Measurements from ENCODE around the gene TLR10.

Gene TLR10

DNA sequence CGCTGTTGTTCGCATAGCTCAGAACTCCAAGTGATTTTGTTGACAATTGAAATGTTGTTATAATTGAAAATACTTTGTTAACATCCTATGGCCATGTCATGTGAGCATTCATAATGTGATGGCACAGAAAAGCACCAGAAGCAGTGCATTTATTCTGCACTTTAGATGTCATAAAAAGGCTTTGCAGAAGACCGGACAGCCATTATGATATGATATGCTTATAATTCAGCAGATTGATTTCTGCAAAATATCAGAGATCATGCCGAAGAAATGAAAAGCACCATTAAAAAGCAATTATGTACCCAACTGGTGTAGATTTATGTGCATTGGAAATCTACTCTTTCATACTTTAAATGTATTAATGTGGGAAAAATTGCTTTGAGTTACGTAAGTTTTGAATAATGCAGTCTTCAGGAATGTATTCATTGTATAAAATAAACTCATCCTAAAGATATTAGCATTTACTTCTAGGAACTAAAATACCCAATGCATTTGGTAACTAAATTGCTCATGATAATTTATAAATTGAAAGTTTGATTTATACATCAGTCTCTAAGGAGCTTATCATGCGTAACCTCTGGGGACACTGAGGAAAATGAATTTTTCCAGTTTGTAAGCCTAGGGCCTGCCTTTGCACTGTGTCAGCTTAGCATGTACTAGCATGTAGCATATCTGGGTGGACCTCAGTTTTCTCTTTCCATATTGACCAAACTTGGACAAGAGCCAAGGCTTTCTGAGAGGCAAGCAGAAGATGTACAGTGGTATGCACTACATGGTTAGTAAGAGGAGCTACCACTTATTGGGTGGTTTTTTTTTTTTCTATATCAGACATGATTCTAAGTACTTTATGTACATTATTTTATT is 43.6 kb downstream of the TLR10 start:
- no peaks in the 10 kb centered on the region for H3K27me3 ChIP-seq (ENCODE audit: insufficient read depth, low read length)

DNA sequence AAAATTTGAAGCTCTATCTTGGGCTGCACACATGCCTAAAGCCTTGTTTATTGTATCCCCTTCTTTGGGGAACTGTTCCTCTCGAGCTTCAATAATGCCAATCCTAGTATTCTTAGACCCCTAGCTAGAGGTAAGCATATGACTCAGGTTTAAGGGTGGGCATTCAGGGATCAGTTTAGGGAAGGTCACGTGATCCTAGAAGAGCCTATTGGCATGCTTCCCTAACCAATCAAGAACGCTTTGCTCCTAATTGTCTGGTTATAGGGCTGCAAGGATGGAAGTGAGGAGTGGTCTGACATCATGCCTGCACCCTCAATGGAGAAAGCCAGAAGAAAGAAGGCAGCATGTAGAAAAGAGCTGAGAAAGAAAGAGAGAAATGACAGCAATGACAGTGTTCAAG is 46.9 kb downstream of the TLR10 start:
- Histone ChIP-seq H3K27ac (ENCODE audit: low read length) (no peak overlapping the region), H3K9me3 (ENCODE audit: insufficient read depth, low read depth, low read length) (peaks cover 10% of the 10 kb centered on the region; the same call in 1 of the 2 replicates)

More for the DNA sequence above, 43.6 kb downstream of the TLR10 start:
- no peak overlapping the region for H3K4me3 ChIP-seq (ENCODE audit: low read length)
- H3K36me3 ChIP-seq (ENCODE audit: insufficient read depth, low read depth, low read length): no peaks in the 10 kb centered on the region
- H3K9me3 ChIP-seq (ENCODE audit: insufficient read depth, low read depth, low read length): no peaks in the 10 kb centered on the region
- no peak overlapping the region for H3K9ac ChIP-seq (ENCODE audit: low read depth, low read length)
- no peak overlapping the region for H3K27ac ChIP-seq (ENCODE audit: low read length)
- no peaks in the 10 kb centered on the region for H3K4me1 ChIP-seq (ENCODE audit: insufficient read depth, low read length)

DNA sequence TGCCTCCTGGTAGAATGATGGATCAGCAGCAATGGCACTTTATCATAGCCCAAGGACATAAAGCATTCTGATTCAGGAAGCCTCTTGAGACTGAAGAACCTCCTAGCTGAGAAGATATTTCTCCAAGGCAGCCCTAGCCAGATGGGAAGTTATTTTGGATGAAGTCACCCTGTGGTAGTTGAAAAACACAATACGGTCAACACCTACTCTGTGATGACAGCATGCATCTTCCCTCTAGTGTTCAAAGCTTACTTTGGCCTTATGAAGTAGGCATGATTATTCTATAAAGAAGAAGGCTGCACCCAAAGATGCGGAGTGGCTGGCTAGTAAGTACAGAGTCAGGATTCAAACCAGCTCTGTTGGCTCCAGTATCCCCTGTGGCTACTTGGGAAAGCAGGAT is 47.9 kb downstream of the TLR10 start:
- Histone ChIP-seq H3K9me3 (ENCODE audit: insufficient read depth, low read depth, low read length) (peaks cover 10% of the 10 kb centered on the region; the same call in 1 of the 2 replicates), H3K4me1 (ENCODE audit: insufficient read depth, low read length) (no peaks in the 10 kb centered on the region), H3K36me3 (ENCODE audit: insufficient read depth, low read depth, low read length) (no peaks in the 10 kb centered on the region), H3K4me3 (ENCODE audit: low read length) (no peak overlapping the region), H3K27me3 (ENCODE audit: insufficient read depth, low read length) (no peaks in the 10 kb centered on the region), H3K9ac (ENCODE audit: low read depth, low read length) (no peak overlapping the region), H3K27ac (ENCODE audit: low read length) (no peak overlapping the region)

More for the DNA sequence above, 46.9 kb downstream of the TLR10 start:
- Histone ChIP-seq H3K36me3 (ENCODE audit: insufficient read depth, low read depth, low read length) (no peaks in the 10 kb centered on the region), H3K9ac (ENCODE audit: low read depth, low read length) (no peak overlapping the region), H3K4me3 (ENCODE audit: low read length) (no peak overlapping the region), H3K27me3 (ENCODE audit: insufficient read depth, low read length) (no peaks in the 10 kb centered on the region), H3K4me1 (ENCODE audit: insufficient read depth, low read length) (no peaks in the 10 kb centered on the region)

DNA sequence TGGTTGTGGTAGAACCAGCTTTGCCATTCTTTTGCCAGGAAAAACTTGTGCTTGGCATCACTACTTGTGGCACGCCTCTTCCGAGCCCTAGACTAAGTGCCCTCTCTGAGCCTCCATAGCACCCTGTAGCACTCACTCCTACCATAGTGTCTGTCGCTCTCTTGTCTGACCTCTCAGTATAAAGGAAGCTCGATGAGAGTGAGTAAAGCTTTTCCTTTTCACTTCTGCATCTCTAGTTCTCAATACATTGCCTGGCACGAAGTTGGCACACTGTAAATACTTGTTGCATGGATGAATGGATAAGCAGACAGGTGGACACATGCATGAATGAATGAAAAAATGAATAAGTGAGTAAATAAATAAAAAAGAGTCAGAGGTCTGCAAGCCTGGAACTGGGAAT is 48.3 kb downstream of the TLR10 start:
- no peak overlapping the region for H3K4me3 ChIP-seq (ENCODE audit: low read length)
- H3K27ac ChIP-seq (ENCODE audit: low read length): no peak overlapping the region
- no peaks in the 10 kb centered on the region for H3K27me3 ChIP-seq (ENCODE audit: insufficient read depth, low read length)
- H3K9me3 ChIP-seq (ENCODE audit: insufficient read depth, low read depth, low read length): peaks cover 10% of the 10 kb centered on the region; the same call in 1 of the 2 replicates
- no peaks in the 10 kb centered on the region for H3K4me1 ChIP-seq (ENCODE audit: insufficient read depth, low read length)
- H3K36me3 ChIP-seq (ENCODE audit: insufficient read depth, low read depth, low read length): no peaks in the 10 kb centered on the region
- H3K9ac ChIP-seq (ENCODE audit: low read depth, low read length): no peak overlapping the region

DNA sequence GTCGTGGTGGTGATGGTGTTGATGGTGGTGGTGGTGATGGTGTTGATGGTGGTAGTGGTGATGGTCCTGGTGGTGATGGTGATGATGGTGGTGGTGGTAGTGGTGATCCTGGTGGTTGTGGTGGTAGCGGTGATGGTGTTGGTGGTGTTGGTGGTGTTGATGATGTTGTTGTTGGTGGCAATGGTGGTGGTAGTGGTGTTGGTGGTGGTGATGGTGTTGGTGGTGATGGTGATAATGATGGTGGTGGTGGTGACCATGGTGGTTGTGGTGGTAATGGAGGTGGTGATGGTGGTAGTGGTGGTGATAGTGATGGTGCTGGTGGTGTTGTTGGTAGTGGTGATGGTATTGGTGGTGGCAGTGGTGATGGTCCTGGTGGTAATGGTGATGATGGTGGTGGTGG is 49.1 kb downstream of the TLR10 start:
- Histone ChIP-seq H3K9ac (ENCODE audit: low read depth, low read length) (no peak overlapping the region), H3K9me3 (ENCODE audit: insufficient read depth, low read depth, low read length) (peaks cover 10% of the 10 kb centered on the region; the same call in 1 of the 2 replicates), H3K27me3 (ENCODE audit: insufficient read depth, low read length) (no peaks in the 10 kb centered on the region), H3K27ac (ENCODE audit: low read length) (no peak overlapping the region), H3K4me1 (ENCODE audit: insufficient read depth, low read length) (peaks cover 1% of the 10 kb centered on the region; the same call in 1 of the 2 replicates), H3K36me3 (ENCODE audit: insufficient read depth, low read depth, low read length) (no peaks in the 10 kb centered on the region), H3K4me3 (ENCODE audit: low read length) (no peak overlapping the region)

DNA sequence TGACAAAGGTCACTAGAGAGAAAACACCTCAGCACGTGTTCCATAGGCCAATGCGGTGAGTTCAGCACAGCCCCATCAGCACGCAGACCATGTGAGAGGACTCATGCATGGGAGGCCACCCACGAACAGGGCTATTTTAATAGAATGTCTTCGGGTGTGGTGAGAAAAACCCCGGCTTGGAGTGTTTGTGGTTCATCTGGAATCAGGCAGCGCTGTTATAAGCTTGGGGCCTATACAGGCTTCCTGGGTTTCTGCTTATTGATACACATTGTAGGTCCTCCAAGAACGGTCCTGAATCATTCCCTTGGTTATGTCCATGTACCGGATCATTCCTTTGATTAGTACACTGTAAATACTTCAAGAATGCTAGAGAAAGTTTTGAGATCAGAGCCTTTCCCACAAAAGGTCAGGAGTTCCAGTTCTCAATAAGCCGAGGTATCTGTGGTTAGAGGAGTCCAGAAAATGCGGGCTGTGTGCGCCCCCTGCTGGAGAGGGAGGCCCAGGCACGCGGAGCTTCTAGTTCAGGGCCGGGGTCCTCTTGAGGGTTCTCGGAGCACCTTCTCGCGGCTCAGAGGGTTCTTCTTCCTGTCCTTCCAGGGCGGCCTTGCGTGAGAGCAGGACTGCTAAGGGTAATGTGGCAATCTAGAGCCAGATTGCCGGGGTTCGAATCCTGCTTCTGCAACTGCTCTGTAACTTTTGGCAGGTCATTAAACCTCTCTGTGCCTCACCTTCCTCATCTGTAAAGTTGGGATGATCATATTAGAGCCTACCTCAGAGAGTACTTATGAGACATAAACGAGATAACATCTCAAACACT is 51.8 kb downstream of the TLR10 start:
- H3K9me3 ChIP-seq (ENCODE audit: insufficient read depth, low read depth, low read length): peaks cover 10% of the 10 kb centered on the region; the same call in 1 of the 2 replicates
- no peak overlapping the region for H3K9ac ChIP-seq (ENCODE audit: low read depth, low read length)
- H3K27ac ChIP-seq (ENCODE audit: low read length): no peak overlapping the region
- no peaks in the 10 kb centered on the region; the same call in 1 of the 2 replicates for H3K27me3 ChIP-seq (ENCODE audit: insufficient read depth, low read length)
- H3K36me3 ChIP-seq (ENCODE audit: insufficient read depth, low read depth, low read length): no peaks in the 10 kb centered on the region
- H3K4me1 ChIP-seq (ENCODE audit: insufficient read depth, low read length): peaks cover 3% of the 10 kb centered on the region; the same call in 1 of the 2 replicates
- H3K4me3 ChIP-seq (ENCODE audit: low read length): no peak overlapping the region

DNA sequence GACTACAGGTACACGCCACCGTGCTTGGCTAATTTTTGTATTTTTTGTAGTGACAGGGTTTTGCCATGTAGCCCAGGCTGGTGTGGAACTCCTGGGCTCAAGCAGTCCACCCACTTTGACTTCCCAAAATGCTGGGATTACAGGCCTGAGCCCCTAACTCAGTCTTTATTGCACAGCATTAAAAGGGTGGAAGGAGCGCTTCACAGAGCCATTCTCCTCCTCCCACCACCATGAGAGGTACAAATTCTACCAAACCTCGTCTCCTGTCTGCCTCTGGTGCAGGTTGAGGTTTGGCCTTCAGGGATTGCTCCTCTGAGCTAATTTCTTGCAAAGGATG is 52.3 kb downstream of the TLR10 start:
- Histone ChIP-seq H3K27ac (ENCODE audit: low read length) (no peak overlapping the region), H3K27me3 (ENCODE audit: insufficient read depth, low read length) (peaks cover 2% of the 10 kb centered on the region; the same call in 1 of the 2 replicates), H3K36me3 (ENCODE audit: insufficient read depth, low read depth, low read length) (no peaks in the 10 kb centered on the region), H3K9me3 (ENCODE audit: insufficient read depth, low read depth, low read length) (peaks cover 10% of the 10 kb centered on the region; the same call in 1 of the 2 replicates), H3K4me3 (ENCODE audit: low read length) (no peak overlapping the region), H3K4me1 (ENCODE audit: insufficient read depth, low read length) (peaks cover 3% of the 10 kb centered on the region; the same call in 1 of the 2 replicates), H3K9ac (ENCODE audit: low read depth, low read length) (no peak overlapping the region)

DNA sequence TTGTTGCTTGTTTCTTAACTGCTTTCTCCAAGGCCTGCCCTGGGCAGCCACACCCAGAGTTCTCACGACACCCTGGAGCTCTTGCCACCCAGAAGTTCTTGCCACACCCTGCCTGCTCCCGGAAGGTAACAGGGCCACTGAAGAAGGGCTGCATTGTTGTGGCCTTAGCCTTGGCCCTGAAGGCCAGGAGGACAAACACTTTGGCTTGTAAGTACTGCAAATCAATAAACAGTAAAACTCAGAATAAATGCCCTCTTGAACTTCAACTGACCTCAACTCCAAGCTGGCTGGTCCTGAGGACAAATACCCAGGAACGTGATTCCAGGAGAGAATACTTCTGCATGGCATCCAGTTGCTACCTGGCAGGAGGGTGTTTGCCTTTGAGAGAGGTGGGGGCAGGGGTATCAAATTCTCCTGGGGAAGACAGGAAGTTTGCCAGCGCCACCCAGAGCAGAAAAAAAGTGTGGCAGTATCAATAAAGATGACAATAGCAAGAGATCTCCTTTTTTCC is 54.1 kb downstream of the TLR10 start:
- Histone ChIP-seq H3K27ac (ENCODE audit: low read length) (no peak overlapping the region), H3K9me3 (ENCODE audit: insufficient read depth, low read depth, low read length) (peaks cover 7% of the 10 kb centered on the region; the same call in 1 of the 2 replicates), H3K4me3 (ENCODE audit: low read length) (no peak overlapping the region), H3K4me1 (ENCODE audit: insufficient read depth, low read length) (peaks cover 3% of the 10 kb centered on the region; the same call in 1 of the 2 replicates), H3K36me3 (ENCODE audit: insufficient read depth, low read depth, low read length) (no peaks in the 10 kb centered on the region), H3K27me3 (ENCODE audit: insufficient read depth, low read length) (peaks cover 6% of the 10 kb centered on the region; the same call in 1 of the 2 replicates), H3K9ac (ENCODE audit: low read depth, low read length) (no peak overlapping the region)

DNA sequence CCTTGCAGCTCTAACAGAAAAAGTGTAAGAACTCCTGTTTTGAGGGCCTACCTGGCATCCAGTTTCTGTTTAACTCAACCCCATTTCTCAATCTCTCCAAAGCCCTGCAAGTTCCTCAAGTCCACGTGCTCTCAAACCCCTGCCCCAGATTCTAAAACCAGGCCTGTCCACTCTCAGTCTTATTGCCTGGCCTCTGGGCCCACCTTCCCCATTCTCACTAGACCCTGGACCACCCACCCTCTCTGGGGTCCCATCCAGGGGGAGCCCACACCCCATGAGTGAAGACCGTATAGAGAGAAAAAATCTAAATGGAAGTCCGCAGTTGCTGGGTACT is 58.3 kb downstream of the TLR10 start:
- Histone ChIP-seq H3K36me3 (ENCODE audit: insufficient read depth, low read depth, low read length) (no peaks in the 10 kb centered on the region), H3K9me3 (ENCODE audit: insufficient read depth, low read depth, low read length) (no peaks in the 10 kb centered on the region), H3K27me3 (ENCODE audit: insufficient read depth, low read length) (peaks cover 13% of the 10 kb centered on the region; the same call in 1 of the 2 replicates), H3K27ac (ENCODE audit: low read length) (no peak overlapping the region), H3K4me1 (ENCODE audit: insufficient read depth, low read length) (peaks cover 3% of the 10 kb centered on the region; the same call in 1 of the 2 replicates), H3K9ac (ENCODE audit: low read depth, low read length) (no peak overlapping the region), H3K4me3 (ENCODE audit: low read length) (no peak overlapping the region)

DNA sequence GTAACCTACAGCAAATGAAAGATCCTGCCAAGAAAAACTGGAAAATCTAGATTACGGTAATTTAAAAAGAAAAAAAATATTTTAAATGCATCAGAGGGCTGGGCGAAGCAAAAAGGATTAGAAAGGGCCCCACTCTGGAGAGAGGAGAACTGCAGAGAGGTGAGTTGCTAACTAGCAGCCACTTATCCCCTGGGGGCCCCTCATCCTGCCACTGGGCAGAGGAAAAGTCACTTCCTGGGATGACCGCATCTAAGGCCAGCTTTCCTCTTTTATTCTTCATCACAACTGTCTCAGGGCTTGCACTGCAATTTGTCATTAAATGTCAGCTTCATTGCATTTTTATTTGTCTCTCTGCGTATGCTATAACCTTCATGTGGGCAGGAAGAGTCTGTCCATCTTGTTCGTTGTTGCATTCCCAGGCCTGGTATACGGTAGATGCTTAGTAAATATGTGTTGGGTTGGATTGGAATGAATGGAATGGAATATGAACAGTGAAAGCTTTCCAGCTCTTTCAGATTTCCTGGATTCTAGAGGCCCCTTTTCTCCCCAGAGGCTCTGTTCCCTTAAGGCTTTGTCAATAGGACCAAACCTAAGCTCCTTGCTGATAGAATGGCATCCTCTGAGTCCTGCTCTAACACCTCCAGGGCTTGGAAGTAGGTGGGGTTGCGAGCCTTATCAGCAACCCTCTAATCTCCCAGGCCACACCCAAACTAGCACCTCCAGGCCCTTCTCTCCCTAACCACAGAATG is 58.9 kb downstream of the TLR10 start:
- peaks cover 13% of the 10 kb centered on the region; the same call in 1 of the 2 replicates for H3K27me3 ChIP-seq (ENCODE audit: insufficient read depth, low read length)
- H3K9ac ChIP-seq (ENCODE audit: low read depth, low read length): no peak overlapping the region
- no peaks in the 10 kb centered on the region for H3K36me3 ChIP-seq (ENCODE audit: insufficient read depth, low read depth, low read length)
- H3K9me3 ChIP-seq (ENCODE audit: insufficient read depth, low read depth, low read length): no peaks in the 10 kb centered on the region
- H3K4me1 ChIP-seq (ENCODE audit: insufficient read depth, low read length): peaks cover 3% of the 10 kb centered on the region; the same call in 1 of the 2 replicates
- no peak overlapping the region for H3K27ac ChIP-seq (ENCODE audit: low read length)
- H3K4me3 ChIP-seq (ENCODE audit: low read length): no peak overlapping the region

DNA sequence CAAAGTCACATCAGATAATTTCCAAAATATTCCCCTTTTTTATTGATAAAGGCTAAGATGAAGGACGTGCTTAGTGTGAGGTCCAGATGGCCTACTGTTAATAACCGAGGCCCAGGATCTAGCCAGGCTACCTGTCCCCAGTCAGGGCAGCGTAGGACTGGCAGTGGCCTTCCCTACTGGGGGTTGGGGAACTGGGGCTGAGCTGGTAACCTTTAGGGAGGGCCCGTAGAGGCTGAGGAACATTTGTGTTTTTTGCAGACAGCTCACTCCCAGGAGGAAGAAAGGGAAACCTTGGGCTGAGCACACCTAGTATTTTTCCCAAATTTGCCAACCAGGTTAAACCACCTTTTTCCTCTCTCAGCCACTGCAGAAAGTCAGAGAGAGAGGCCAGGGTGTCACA is 59.7 kb downstream of the TLR10 start:
- peaks cover 13% of the 10 kb centered on the region; the same call in 1 of the 2 replicates for H3K27me3 ChIP-seq (ENCODE audit: insufficient read depth, low read length)
- H3K27ac ChIP-seq (ENCODE audit: low read length): no peak overlapping the region
- H3K36me3 ChIP-seq (ENCODE audit: insufficient read depth, low read depth, low read length): no peaks in the 10 kb centered on the region
- H3K9ac ChIP-seq (ENCODE audit: low read depth, low read length): no peak overlapping the region
- no peak overlapping the region for H3K4me3 ChIP-seq (ENCODE audit: low read length)
- no peaks in the 10 kb centered on the region for H3K9me3 ChIP-seq (ENCODE audit: insufficient read depth, low read depth, low read length)
- no peaks in the 10 kb centered on the region for H3K4me1 ChIP-seq (ENCODE audit: insufficient read depth, low read length)

Measured in iPS-20b (cell line).